CD14-positive monocyte (primary cell): ENCODE measurements around the gene DBNDD1. TPM values are rescaled to one million over a fixed set of nuclear protein-coding genes. Genes with fewer than 3 reads are reported as not detected.

Experiments used
- DNase-seq, 3 donors: peaks; one replicate each; pipeline ENCODE4 v3.0.0-alpha.2; 2011 to 2022
- H2AFZ ChIP-seq: 2 replicates; pipeline ENCODE4 v1.6.0; 2012; ENCODE audit warnings: mild to moderate bottlenecking, low read depth, low read length, inconsistent platforms; ENCODE audit not compliant: insufficient read depth, poor library complexity, severe bottlenecking
- H3K27ac ChIP-seq, 2 donors: 1 replicate in 1 of 2; 2 replicates in 1 of 2; pipeline ENCODE4 v1.5.1; 2012 to 2013; ENCODE audit warnings: low read length in 2 of 2, control low read depth in 1 of 2, inconsistent platforms in 1 of 2, low read depth in 1 of 2, mild to moderate bottlenecking in 1 of 2
- H3K27me3 ChIP-seq, 2 donors: one replicate each; pipeline versions ENCODE4 v1.6.0 to v1.6.1; 2011 to 2013; ENCODE audit warnings: low read length in 2 of 2; ENCODE audit not compliant: control insufficient read depth in 2 of 2, insufficient read depth in 2 of 2
- H3K36me3 ChIP-seq, 2 donors: replicated peaks in 1 of 2; 1 replicate in 1 of 2; 2 replicates in 1 of 2; pipeline versions ENCODE4 v1.5.1 to v1.6.1; 2012 to 2013; ENCODE audit warnings: low read length in 2 of 2, control low read depth in 1 of 2, inconsistent platforms in 1 of 2, mild to moderate bottlenecking in 1 of 2; ENCODE audit not compliant: insufficient read depth in 2 of 2, control insufficient read depth in 1 of 2
- H3K4me1 ChIP-seq, 2 donors: 1 replicate in 1 of 2; 2 replicates in 1 of 2; pipeline versions ENCODE4 v1.5.1 to v1.6.1; 2012 to 2013; ENCODE audit warnings: low read length in 2 of 2, control low read depth in 1 of 2, inconsistent platforms in 1 of 2, mild to moderate bottlenecking in 1 of 2, moderate library complexity in 1 of 2; ENCODE audit not compliant: insufficient read depth in 2 of 2, control insufficient read depth in 1 of 2
- H3K4me2 ChIP-seq: replicated peaks from 2 replicates; pipeline ENCODE3; 2012; ENCODE audit warnings: low read length, moderate library complexity, mild to moderate bottlenecking; ENCODE audit not compliant: poor library complexity, severe bottlenecking; ENCODE audit errors: extremely low read depth
- H3K4me3 ChIP-seq, 3 experiments: fragments of 200-600 bp in 1 of 3; sonication (generic) in 1 of 3; replicated peaks in 1 of 3; 1 replicate in 2 of 3; 2 replicates in 1 of 3; pipeline ENCODE4 v1.5.1; 2011 to 2013; ENCODE audit warnings: low read length in 3 of 3, mild to moderate bottlenecking in 3 of 3, control low read depth in 2 of 3, low read depth in 2 of 3, inconsistent platforms in 1 of 3, moderate library complexity in 1 of 3
- H3K79me2 ChIP-seq: 2 replicates; pipeline ENCODE4 v1.6.0; 2012; ENCODE audit warnings: mild to moderate bottlenecking, control low read depth, inconsistent platforms, low read length, moderate library complexity; ENCODE audit not compliant: insufficient read depth
- H3K9ac ChIP-seq: 2 replicates; pipeline ENCODE4 v1.6.0; 2017; ENCODE audit warnings: low read length, mild to moderate bottlenecking; ENCODE audit not compliant: insufficient read depth, poor library complexity, severe bottlenecking
- H3K9me3 ChIP-seq, 2 donors: replicated peaks in 1 of 2; 1 replicate in 1 of 2; 2 replicates in 1 of 2; pipeline versions ENCODE4 v1.5.1 to v1.6.1; 2012 to 2013; ENCODE audit warnings: low read length in 2 of 2, control low read depth in 1 of 2; ENCODE audit not compliant: control insufficient read depth in 1 of 2, insufficient read depth in 1 of 2
- H4K20me1 ChIP-seq: 2 replicates; pipeline ENCODE4 v1.6.0; 2012; ENCODE audit warnings: mild to moderate bottlenecking, low read length, control low read depth, moderate library complexity; ENCODE audit not compliant: insufficient read depth
- H3K27ac Mint-ChIP-seq, 7 donors: one replicate each; pipeline ENCODE4 v1.8.0; 2020; ENCODE audit warnings: mild to moderate bottlenecking in 7 of 7, mixed read lengths in 7 of 7, moderate library complexity in 6 of 7, inconsistent platforms in 2 of 7
- H3K27me3 Mint-ChIP-seq, 3 donors: one replicate each; pipeline ENCODE4 v1.8.0; 2021 to 2022; ENCODE audit warnings: low read depth in 3 of 3, mild to moderate bottlenecking in 3 of 3, mixed read lengths in 3 of 3, moderate library complexity in 3 of 3, inconsistent platforms in 1 of 3
- H3K36me3 Mint-ChIP-seq, 2 donors: one replicate each; pipeline ENCODE4 v1.8.0; 2020; ENCODE audit warnings: mixed read lengths in 2 of 2, inconsistent platforms in 1 of 2, mild to moderate bottlenecking in 1 of 2
- H3K4me1 Mint-ChIP-seq: one replicate; pipeline ENCODE4 v1.8.0; 2020; ENCODE audit warnings: mild to moderate bottlenecking, mixed read lengths
- H3K4me3 Mint-ChIP-seq, 2 donors: one replicate each; pipeline ENCODE4 v1.8.0; 2020; ENCODE audit warnings: mild to moderate bottlenecking in 2 of 2, mixed read lengths in 2 of 2, moderate library complexity in 1 of 2
- H3K9me3 Mint-ChIP-seq, 7 donors: one replicate each; pipeline ENCODE4 v1.8.0; 2020 to 2022; ENCODE audit warnings: mixed read lengths in 7 of 7, mild to moderate bottlenecking in 6 of 7, moderate library complexity in 6 of 7, inconsistent platforms in 2 of 7
- WGBS: methylation state at CpG from one replicate; pipeline ENCODE4 v1.1.5; 2013; ENCODE audit warnings: missing lambda C conversion rate; ENCODE audit not compliant: insufficient coverage; 5-methylcytosine and 5-hydroxymethylcytosine counted together
- intact Hi-C, 2 donors: fragments of 100-400 bp; cut with micrococcal nuclease; formaldehyde crosslinking; loops; one replicate each; pipeline versions ENCODE4 v1.15.0 to v1.15.1; 2023
- polyA plus RNA-seq, 3 donors: library from polyadenylated mRNA; depleted of rRNA in 1 of 3; unstranded in 2 of 3; stranded (reverse) in 1 of 3; fragments of 300-500 nt in 2 of 3; fragments of >200 nt in 1 of 3; fragmentation: Illumina TruSeq in 2 of 3; gene quantifications; 1 replicate in 2 of 3; 2 replicates in 1 of 3; pipeline ENCODE4 v1.2.3, GENCODE V29; 2012 to 2021
- TF ChIP-seq, protein P1 (sequence below): fragments of 200-600 bp; IDR thresholded peaks from one replicate; pipeline ENCODE4 v1.8.0; 2022; ENCODE audit warnings: antibody characterized with exemption, mild to moderate bottlenecking

Gene DBNDD1
- polyA plus RNA-seq, 3 donors: 0.07 TPM; not detected in 2

- Histone ChIP-seq H3K27me3 (peaks cover 14 to 37% of the 10 kb centered on the region in 2 donors), H3K27ac (no peak overlapping the region), H3K36me3 (no peaks in the 10 kb centered on the region), H3K79me2 (no peaks in the 10 kb centered on the region), H3K9me3 (peaks cover 0 to 10% of the 10 kb centered on the region in 2 donors), H4K20me1 (no peaks in the 10 kb centered on the region), H2AFZ (no peak overlapping the region), H3K4me1 (peaks cover 17 to 23% of the 10 kb centered on the region in 2 donors), H3K4me3 (no peak overlapping the region), H3K9ac (no peak overlapping the region), H3K4me2 (no peak overlapping the region)
- intact Hi-C loops: no loop called here
- TF ChIP-seq, protein P1, sequence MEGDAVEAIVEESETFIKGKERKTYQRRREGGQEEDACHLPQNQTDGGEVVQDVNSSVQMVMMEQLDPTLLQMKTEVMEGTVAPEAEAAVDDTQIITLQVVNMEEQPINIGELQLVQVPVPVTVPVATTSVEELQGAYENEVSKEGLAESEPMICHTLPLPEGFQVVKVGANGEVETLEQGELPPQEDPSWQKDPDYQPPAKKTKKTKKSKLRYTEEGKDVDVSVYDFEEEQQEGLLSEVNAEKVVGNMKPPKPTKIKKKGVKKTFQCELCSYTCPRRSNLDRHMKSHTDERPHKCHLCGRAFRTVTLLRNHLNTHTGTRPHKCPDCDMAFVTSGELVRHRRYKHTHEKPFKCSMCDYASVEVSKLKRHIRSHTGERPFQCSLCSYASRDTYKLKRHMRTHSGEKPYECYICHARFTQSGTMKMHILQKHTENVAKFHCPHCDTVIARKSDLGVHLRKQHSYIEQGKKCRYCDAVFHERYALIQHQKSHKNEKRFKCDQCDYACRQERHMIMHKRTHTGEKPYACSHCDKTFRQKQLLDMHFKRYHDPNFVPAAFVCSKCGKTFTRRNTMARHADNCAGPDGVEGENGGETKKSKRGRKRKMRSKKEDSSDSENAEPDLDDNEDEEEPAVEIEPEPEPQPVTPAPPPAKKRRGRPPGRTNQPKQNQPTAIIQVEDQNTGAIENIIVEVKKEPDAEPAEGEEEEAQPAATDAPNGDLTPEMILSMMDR: no peak
- no peak for DNase-seq
- peak overlapping the region in 1 of 2 donors; percentile 41 for H3K4me3 Mint-ChIP-seq
- peaks cover 0 to 6% (median 2%) of the 10 kb centered on the region in 7 donors for H3K9me3 Mint-ChIP-seq
- H3K36me3 Mint-ChIP-seq: peaks cover 0 to 2% of the 10 kb centered on the region in 2 donors
- H3K27me3 Mint-ChIP-seq: peaks cover 40 to 55% (median 44%) of the 10 kb centered on the region in 3 donors
- H3K4me1 Mint-ChIP-seq: peaks cover 16% of the 10 kb centered on the region
- no peak overlapping the region for H3K27ac Mint-ChIP-seq
- 92% methylated on average over 6 of the region's 11 CpGs for WGBS
These were observed 2.8 kb downstream of the DBNDD1 start for GRCh38 chr16:90016339-90016950.

- 94% methylated on average over 18 of the region's 19 CpGs for WGBS
- Histone ChIP-seq H3K27me3 (peaks cover 14 to 37% of the 10 kb centered on the region in 2 donors), H3K4me2 (no peak overlapping the region), H3K36me3 (no peaks in the 10 kb centered on the region), H3K79me2 (no peaks in the 10 kb centered on the region), H4K20me1 (no peaks in the 10 kb centered on the region), H3K9ac (no peak overlapping the region), H3K27ac (no peak overlapping the region), H3K4me1 (peaks cover 10 to 17% of the 10 kb centered on the region in 2 donors), H3K9me3 (peaks cover 0 to 10% of the 10 kb centered on the region in 2 donors), H2AFZ (no peak overlapping the region), H3K4me3 (no peak overlapping the region)
- TF ChIP-seq, protein P1: no peak
- Mint-ChIP-seq H3K9me3 (peaks cover 0 to 6% (median 2%) of the 10 kb centered on the region in 7 donors), H3K27me3 (peaks cover 42 to 57% (median 45%) of the 10 kb centered on the region in 3 donors), H3K36me3 (peaks cover 0 to 2% of the 10 kb centered on the region in 2 donors), H3K4me1 (peaks cover 9% of the 10 kb centered on the region), H3K27ac (no peak overlapping the region), H3K4me3 (no peak overlapping the region)
- intact Hi-C loops: no loop called here
- no peak for DNase-seq
These were observed 3.5 kb downstream of the DBNDD1 start for GRCh38 chr16:90015586-90016338.
